ENCODE results near the gene GINS3.

Gene GINS3

GRCh38 chr16:58426966-58427365, 34.7 kb downstream of the GINS3 start:
- FAIRE-seq, result no peak

- no peak for FAIRE-seq
Measured at GRCh38 chr16:58428621-58429542, 36.6 kb downstream of the GINS3 start.

DNA sequence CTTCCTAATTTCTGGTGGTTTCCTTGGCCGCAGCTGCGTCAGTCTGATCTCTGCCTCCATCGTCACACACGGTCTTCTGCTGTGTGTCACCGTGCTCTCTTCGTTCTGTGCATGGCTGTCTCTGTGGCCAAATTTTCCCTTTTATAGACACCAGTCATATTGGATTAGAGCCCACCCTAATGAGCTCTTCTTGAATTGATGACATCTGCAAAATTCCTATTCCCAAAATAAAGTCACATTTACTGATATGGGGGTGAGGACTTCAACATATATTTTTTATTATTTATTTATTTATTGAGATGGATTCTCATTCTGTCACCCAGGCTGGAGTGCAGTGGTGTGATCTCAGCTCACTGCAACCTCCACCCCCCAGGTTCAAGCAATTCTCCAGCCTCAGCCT, 38.4 kb downstream of the GINS3 start:
- FAIRE-seq, result no peak

DNA sequence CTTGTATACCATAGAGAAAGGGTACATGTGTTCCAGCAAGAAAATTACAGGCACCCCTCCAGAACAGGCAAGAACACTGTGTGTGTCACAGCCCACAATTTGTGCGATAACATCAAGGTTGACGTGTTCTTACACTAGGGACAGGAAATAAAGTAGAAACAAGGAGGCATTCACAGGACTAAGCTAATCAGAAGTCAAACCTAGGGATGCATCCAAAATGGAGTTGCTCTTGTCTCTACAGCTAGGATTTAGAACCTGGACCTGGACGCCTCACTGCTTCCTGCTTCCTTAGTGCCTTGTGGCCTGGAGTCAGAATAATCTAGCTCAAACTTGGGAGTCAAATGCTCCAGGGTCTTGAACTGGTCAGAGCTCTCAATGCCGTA, 41.3 kb downstream of the GINS3 start:
- no peak for FAIRE-seq

- no peak for FAIRE-seq
Measured at GRCh38 chr16:58435779-58436178, 43.5 kb downstream of the GINS3 start.

- no peak for FAIRE-seq
Measured at GRCh38 chr16:58440131-58440530, 47.9 kb downstream of the GINS3 start.

DNA sequence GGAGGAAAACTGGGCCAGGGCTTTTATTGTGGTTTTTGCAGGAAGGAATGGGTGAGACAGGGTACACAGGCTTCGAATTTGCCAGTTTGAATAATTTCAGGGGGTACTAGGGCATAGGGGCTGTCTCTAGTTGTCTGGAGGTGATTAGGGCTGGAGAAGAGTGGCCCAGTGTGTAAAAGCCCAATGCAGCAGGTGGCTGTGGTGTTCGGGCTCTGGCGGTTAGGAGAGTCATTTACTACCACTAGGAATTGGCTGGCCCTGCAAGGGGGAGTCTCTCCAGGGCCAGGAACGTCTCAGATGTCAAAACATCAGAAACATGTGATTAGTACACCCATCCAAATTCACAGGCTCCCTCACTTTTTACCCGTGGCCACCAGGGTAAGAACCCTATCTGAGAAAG, 50.3 kb downstream of the GINS3 start:
- no peak for FAIRE-seq

DNA sequence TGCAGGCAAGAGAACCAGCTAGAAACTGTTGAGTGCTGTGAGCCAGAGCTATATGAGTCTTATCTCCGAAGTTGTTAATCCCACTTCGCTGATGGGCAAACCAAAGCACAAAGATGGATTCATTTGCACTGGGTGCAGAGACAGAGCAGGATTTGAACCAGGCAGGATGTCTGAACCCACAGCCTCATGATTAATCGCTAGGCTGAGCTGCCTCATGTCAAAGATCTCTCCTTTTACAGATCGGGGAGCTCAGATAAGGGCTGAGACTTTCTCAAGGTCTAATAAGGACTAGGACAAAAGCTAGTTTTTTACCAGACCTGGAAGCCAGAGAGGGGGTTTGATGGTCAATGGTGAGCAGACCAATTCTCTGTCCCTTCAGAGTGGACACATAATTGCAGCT, 51.5 kb downstream of the GINS3 start:
- FAIRE-seq, result no peak

- FAIRE-seq, result no peak
Measured at GRCh38 chr16:58444265-58444664, 52.0 kb downstream of the GINS3 start.

DNA sequence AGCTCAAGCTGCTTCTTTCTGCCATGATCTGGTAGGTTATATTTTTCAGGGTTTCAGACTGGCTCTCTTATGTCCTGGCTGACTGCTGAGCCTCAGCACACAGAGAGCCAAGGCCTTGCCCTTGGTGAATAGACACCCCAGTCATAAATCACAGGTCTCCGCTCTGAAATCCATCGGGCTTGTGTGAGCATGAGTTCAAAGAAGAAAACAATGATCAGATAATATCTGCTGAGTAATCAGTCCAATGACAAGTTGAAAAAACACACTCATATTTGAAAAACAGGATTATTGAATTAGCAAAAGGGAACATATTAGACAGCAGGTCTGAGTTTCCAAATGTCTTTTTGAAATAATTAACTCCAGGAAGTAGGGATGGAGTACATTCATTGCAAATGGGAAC, 56.6 kb downstream of the GINS3 start:
- FAIRE-seq, result no peak

GRCh38 chr16:58449306-58449705, 57.0 kb downstream of the GINS3 start:
- FAIRE-seq, result no peak

DNA sequence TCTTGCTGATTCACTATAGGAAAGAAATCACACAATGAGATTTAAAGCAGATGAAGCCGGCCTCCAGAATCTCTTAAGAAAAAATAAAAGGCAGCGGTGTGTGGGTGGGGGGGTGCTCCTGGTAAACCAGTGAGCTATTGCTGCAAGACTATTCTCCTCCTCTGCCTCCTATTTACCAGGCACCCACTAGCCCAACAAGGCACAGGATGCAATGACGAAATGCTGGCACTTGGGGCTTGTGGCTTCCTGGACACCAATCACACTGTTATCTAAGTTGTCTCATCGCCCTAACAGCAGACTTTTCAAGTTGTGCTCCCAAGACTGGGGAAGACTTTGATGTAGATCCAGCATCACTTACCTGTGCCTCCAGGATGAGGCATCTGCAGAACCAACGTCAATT, 57.5 kb downstream of the GINS3 start:
- no peak for FAIRE-seq

DNA sequence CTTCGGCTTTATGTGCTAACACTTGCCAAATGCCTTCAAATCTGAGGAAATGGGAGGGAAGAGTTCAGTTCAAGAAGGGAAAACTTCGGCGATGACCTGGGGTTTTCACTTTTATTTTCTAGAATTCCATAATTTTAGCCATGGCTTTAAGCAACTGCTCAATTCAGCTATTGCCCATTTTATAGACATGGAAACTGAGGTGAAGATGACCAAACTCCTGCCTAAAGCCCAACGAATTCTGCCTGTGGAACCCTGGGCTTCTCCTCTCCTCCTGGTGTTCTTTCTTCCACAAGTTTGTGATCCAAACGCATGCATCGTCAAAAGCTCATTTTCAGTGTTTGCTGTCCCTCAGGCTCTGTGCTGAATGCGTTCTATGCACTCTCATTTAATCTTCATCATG, 58.3 kb downstream of the GINS3 start:
- no peak for FAIRE-seq

- no peak for FAIRE-seq
Measured at GRCh38 chr16:58451265-58451689, 59.0 kb downstream of the GINS3 start.

- FAIRE-seq, result no peak
Measured at GRCh38 chr16:58451945-58452401, 59.7 kb downstream of the GINS3 start.

DNA sequence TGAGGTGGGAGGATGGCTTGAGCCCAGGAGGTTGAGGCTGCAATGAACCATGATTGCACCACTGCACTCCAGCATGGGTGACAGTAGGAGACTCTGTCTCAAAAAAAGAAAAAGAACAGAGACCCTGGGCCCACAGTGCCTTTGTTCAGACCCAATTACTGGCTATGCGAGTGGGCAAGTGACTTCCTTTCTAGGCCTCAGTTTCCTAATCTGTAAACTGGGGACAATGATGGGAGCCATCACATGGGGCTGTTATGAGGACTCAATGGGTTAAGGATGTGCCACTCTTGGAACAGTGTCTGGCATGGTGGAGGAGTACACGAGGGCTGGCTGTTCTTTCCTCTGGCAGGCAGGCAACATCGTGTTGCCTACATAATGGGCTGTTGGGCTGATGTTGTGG, 60.4 kb downstream of the GINS3 start:
- no peak for FAIRE-seq

DNA sequence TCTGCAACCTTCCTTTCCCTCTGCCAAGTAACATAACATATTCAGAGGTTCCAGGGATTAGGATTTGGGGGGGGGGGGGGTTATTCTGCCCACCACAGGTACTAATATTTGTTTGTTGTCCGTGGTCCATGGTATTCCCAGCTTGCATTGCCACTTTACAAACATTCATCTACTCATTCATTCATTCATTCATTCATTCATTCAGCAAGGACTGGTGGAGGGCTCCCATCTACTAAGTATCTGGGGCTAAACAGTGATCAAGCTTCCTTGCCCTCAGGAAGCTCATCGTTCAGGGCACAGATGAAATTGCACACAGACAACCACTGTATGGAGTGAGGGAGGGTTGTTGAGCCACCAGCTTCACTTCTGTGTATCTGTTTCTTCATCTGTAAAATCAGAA, 61.9 kb downstream of the GINS3 start:
- no peak for FAIRE-seq

GRCh38 chr16:58454856-58455255, 62.6 kb downstream of the GINS3 start:
- no peak for FAIRE-seq

Measured in TTC549 (cell line).